HepG2 (cell line): ENCODE measurements around the gene FBXO48. TPM values are rescaled to one million over a fixed set of nuclear protein-coding genes. Genes with fewer than 3 reads are reported as not detected.

Experiments
- ATAC-seq: fragments of 200-7000 bp; cut with Tn5 transposase; 3 replicates; pipeline ENCODE4 v1.9.1; 2020; ENCODE audit warnings: mild to moderate bottlenecking, moderate library complexity
- BruUV-seq: library from RNA; stranded (reverse); fragments of 400-500 nt; replicated peaks from 2 replicates; lab custom pipeline; 2021; lab: Mats Ljungman, UMichigan
- CTCF ChIA-PET: fragments of 300-600 bp; formaldehyde crosslinking; extraction: SDS; loops from one replicate; lab custom pipeline; 2021; ENCODE audit warnings: low total read pairs, inconsistent platforms, low intra/inter-chr PET ratio; lab: Yijun Ruan, JAX
- POLR2A ChIA-PET: fragments of 350-600 bp; sonication (Branson Sonifier 250); formaldehyde crosslinking; loops from one replicate; lab custom pipeline; 2020; ENCODE audit warnings: antibody characterized with exemption, inconsistent platforms; lab: Yijun Ruan, JAX
- DNase-seq: peaks from one replicate; pipeline ENCODE4 v3.0.0-alpha.2; 2015; ENCODE audit warnings: low spot score
- FAIRE-seq: peaks from 3 replicates; lab custom pipeline; 2011; peaks lifted over from hg19 to GRCh38; lab: Jason Lieb, UNC
- H2AFZ ChIP-seq: one replicate; pipeline ENCODE4 v1.6.1; 2011; ENCODE audit warnings: low read length, inconsistent platforms
- H3K27ac ChIP-seq: fragments of 300-600 bp; 3 replicates; pipeline ENCODE4 v1.8.0; 2011; ENCODE audit warnings: mixed run types, mild to moderate bottlenecking, mixed read lengths, low read length, inconsistent platforms; ENCODE audit not compliant: insufficient read depth; ENCODE audit errors: extremely low read length
- H3K27me3 ChIP-seq, 2 experiments: fragments of 200-600 bp in 1 of 2; 2 replicates in 1 of 2; 3 replicates in 1 of 2; pipeline versions ENCODE4 v1.6.0 to v1.8.0; 2011; ENCODE audit warnings: low read length in 2 of 2, mild to moderate bottlenecking in 2 of 2, moderate library complexity in 2 of 2, inconsistent platforms in 1 of 2; ENCODE audit not compliant: insufficient read depth in 2 of 2, control insufficient read depth in 1 of 2
- H3K36me3 ChIP-seq, 2 experiments: fragments of 200-600 bp in 1 of 2; replicated peaks in 1 of 2; 2 replicates in 1 of 2; 3 replicates in 1 of 2; pipeline versions ENCODE4 v1.5.1 to v1.8.0; 2011; ENCODE audit warnings: low read length in 2 of 2, inconsistent platforms in 1 of 2; ENCODE audit not compliant: insufficient read depth in 2 of 2, control insufficient read depth in 1 of 2
- H3K4me1 ChIP-seq: 2 replicates; pipeline ENCODE4 v1.5.1; 2012; ENCODE audit warnings: low read length, inconsistent platforms; ENCODE audit not compliant: insufficient read depth
- H3K4me2 ChIP-seq: 2 replicates; pipeline ENCODE4 v1.6.0; 2011; ENCODE audit warnings: low read depth, low read length, inconsistent platforms
- H3K4me3 ChIP-seq, 3 experiments: fragments of 200-600 bp in 1 of 3; sonication (generic), shearing (Covaris generic) in 1 of 3; replicated peaks in 1 of 3; 2 replicates each; pipeline ENCODE4 v1.5.1; 2011 to 2016; ENCODE audit warnings: low read length in 3 of 3, inconsistent platforms in 2 of 3, low read depth in 2 of 3, mild to moderate bottlenecking in 2 of 3, control low read depth in 1 of 3, mixed read lengths in 1 of 3; ENCODE audit not compliant: insufficient read depth in 1 of 3
- H3K79me2 ChIP-seq: one replicate; pipeline ENCODE4 v1.6.1; 2011; ENCODE audit warnings: low read length, inconsistent platforms; ENCODE audit not compliant: insufficient read depth
- H3K9ac ChIP-seq: 2 replicates; pipeline ENCODE4 v1.6.0; 2011; ENCODE audit warnings: mild to moderate bottlenecking, low read depth, low read length, inconsistent platforms; ENCODE audit not compliant: insufficient read depth
- H3K9me3 ChIP-seq: 2 replicates; pipeline ENCODE4 v1.5.1; 2012; ENCODE audit warnings: mild to moderate bottlenecking, low read length
- H4K20me1 ChIP-seq: 2 replicates; pipeline ENCODE4 v1.6.0; 2011; ENCODE audit warnings: inconsistent platforms, mild to moderate bottlenecking, low read length, moderate library complexity; ENCODE audit not compliant: insufficient read depth
- CBX2 ChIP-seq, 2 experiments: fragments of 200-600 bp in 1 of 2; sonication (generic); formaldehyde crosslinking in 1 of 2; IDR thresholded peaks; 2 replicates each; pipeline versions ENCODE4 v1.7.0 to v1.8.1; 2018 to 2022; ENCODE audit warnings: low read depth in 2 of 2, low read length in 1 of 2, mild to moderate bottlenecking in 1 of 2, missing genetic modification reagents in 1 of 2
- DNMT3B ChIP-seq: conservative IDR thresholded peaks from 2 replicates; pipeline ENCODE4 v1.6.1; 2016; ENCODE audit warnings: missing biosample characterization, control low read depth
- ZIK1 ChIP-seq: sonication (generic); formaldehyde crosslinking; IDR thresholded peaks from 2 replicates; pipeline ENCODE4 v1.5.0; 2020; ENCODE audit warnings: mild to moderate bottlenecking, low read depth, missing genetic modification reagents, borderline replicate concordance
- ZNF101 ChIP-seq: sonication (generic); formaldehyde crosslinking; IDR thresholded peaks from 2 replicates; pipeline ENCODE4 v1.4.0; 2020; ENCODE audit warnings: mild to moderate bottlenecking, low read depth, missing genetic modification reagents, borderline replicate concordance
- ZNF230 ChIP-seq: sonication (generic); formaldehyde crosslinking; IDR thresholded peaks from 2 replicates; pipeline ENCODE4 v1.4.0; 2020; ENCODE audit warnings: mild to moderate bottlenecking, missing genetic modification reagents
- ZNF282 ChIP-seq: fragments of 450-650 bp; IDR thresholded peaks from 2 replicates; pipeline ENCODE4 v1.6.1; 2018; ENCODE audit not compliant: partially characterized antibody
- ZNF780A ChIP-seq: sonication (generic); formaldehyde crosslinking; IDR thresholded peaks from 2 replicates; pipeline ENCODE4 v1.8.0; 2022; ENCODE audit warnings: mild to moderate bottlenecking, missing genetic modification reagents, moderate library complexity
- WGBS: methylation state at CpG from one replicate; pipeline ENCODE4 v1.1.6; 2017; ENCODE audit warnings: low lambda C conversion rate; 5-methylcytosine and 5-hydroxymethylcytosine counted together
- in situ Hi-C: cut with HindIII; loops from 2 replicates; pipeline ENCODE4 v1.10.0; 2017; ENCODE audit warnings: low pct_unique_long_range_greater_than_20kb; ENCODE audit not compliant: extremely low pct_ligation_motif_present
- intact Hi-C: fragments of 100-400 bp; cut with micrococcal nuclease; formaldehyde crosslinking; loops from one replicate; pipeline ENCODE4 v1.10.0; 2022; ENCODE audit not compliant: unreplicated experiment
- polyA plus RNA-seq, 8 experiments: library from polyadenylated mRNA; depleted of rRNA in 3 of 8; stranded (reverse) in 7 of 8; unstranded in 1 of 8; fragments of >200 nt; fragmentation: Illumina TruSeq in 4 of 8; extraction: Trizol in 4 of 8; gene quantifications; 2 replicates each; pipeline versions ENCODE4 v1.2.1 to v1.2.3, GENCODE V29; 2011 to 2016; ENCODE audit warnings: low read depth in 4 of 8, missing spikeins in 1 of 8, mixed read lengths in 1 of 8; ENCODE audit not compliant: insufficient read depth in 1 of 8
- total RNA-seq, 5 experiments: library from RNA; depleted of rRNA; stranded (reverse); fragments of >200 nt; fragmentation: Illumina TruSeq; extraction: Trizol; gene quantifications; 2 replicates each; pipeline ENCODE4 v1.2.3, GENCODE V29; 2016; ENCODE audit warnings: low read depth in 1 of 5
- TF ChIP-seq, protein P1 (sequence below): sonication (generic); formaldehyde crosslinking; IDR thresholded peaks from 2 replicates; pipeline ENCODE4 v1.4.0; 2020; ENCODE audit warnings: missing genetic modification reagents, borderline replicate concordance
- TF ChIP-seq, protein P2 (sequence below): sonication (generic); formaldehyde crosslinking; IDR thresholded peaks from 2 replicates; pipeline ENCODE4 v1.9.0; 2021; ENCODE audit warnings: missing genetic modification reagents, borderline replicate concordance

Gene FBXO48
- total and polyA plus RNA-seq, 2 of the 13 experiments (the other 11 are each of a cell fraction or from before 2014, with no cell fraction given), result 0.42 to 1.1 TPM

DNA sequence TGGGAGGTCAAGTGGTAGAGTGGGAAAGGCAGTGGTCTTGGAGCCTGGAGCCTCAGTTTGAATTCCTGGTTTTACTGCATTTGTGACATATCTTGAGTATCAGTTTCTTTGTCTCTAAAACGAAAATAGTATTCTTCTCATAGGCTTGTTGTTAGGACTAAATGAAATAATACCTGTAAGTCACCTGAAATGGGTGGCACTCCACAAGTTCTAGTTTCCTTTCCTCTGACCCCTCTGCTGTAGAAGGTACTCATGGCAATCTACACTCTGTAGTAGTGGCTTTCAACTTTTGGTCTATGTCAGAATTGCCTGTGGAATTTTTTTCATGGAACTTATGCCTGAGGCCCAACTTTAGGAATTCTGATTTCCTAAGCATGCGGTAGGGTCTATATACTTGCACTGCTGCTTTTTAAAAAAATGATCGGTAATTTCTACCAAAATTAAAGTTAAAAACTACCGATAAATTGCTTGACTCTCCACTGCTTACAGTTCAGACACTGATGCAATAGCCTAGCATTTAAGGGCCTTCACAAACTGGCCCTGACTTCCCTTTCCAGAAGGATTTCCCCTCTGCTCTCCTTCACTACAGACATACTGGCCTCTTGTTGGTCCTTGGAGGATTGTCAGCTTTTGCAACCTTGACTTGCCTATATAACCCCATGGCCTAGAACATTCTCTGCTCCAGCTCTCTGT, 54.8 kb downstream of the FBXO48 start:
- 17% methylated on average over 4 of the region's 4 CpGs for WGBS
- ATAC-seq (no peak), FAIRE-seq (no peak), DNase-seq (no peak)
- Histone ChIP-seq H3K79me2 (no peaks in the 10 kb centered on the region), H3K27me3 (peaks cover 0 to 11% of the 10 kb centered on the region in 2 experiments; a peak in 1 of 5 replicates), H3K27ac (no peak overlapping the region), H3K9ac (no peak overlapping the region), H3K4me3 (no peak overlapping the region), H3K36me3 (no peaks in the 10 kb centered on the region), H3K9me3 (no peaks in the 10 kb centered on the region), H3K4me2 (no peak overlapping the region), H3K4me1 (no peaks in the 10 kb centered on the region), H4K20me1 (no peaks in the 10 kb centered on the region), H2AFZ (no peak overlapping the region)
- TF ChIP-seq DNMT3B (CRISPR knock-in tag), result no peak
- in situ Hi-C loops (no loop called here), intact Hi-C loops (no loop called here)
- CTCF ChIA-PET, result no interaction called here
- BruUV-seq, result no TSS peak
- POLR2A ChIA-PET, result no interaction called here

DNA sequence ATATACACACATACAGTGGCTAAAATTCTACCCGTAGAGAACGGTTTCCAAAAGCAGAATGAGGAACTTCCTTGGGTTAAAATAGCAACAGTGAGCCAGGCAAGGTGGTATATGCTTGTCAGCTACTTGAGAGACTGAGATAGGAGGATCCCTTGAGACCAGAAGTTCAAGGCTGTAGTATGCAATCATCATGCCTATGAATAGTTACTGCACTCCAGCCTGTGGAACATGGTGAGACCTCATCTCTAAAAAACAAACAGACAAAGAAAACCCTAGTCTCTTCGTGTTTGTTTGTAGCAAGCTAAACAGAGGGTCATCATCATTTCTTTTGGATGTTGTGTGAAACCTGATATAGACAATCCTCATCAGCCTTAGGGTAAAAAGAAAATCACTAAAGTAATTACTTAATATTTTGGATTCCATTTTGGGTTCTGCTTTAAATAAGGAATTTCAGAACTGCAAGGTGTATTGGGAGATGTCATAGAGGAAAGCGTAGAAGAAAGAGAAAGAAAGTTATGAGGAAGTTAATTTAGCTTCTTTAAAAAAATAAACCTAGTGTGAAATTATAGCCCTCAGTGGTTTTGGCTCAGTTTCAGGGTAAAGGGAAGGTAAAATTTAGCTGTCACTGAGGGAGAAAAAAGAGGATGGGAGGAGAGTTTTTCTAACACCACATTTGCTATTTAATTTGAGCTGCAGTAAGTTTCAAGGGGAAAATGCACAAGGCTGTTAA, 55.5 kb downstream of the FBXO48 start:
- in situ Hi-C loops, result no loop called here
- no peaks in the 10 kb centered on the region for H4K20me1 ChIP-seq
- 17% methylated on average over 4 of the region's 4 CpGs for WGBS
- DNase-seq (no peak), FAIRE-seq (no peak), ATAC-seq (no peak)
- no peak overlapping the region for H3K27ac ChIP-seq
- no TSS peak for BruUV-seq
- ChIA-PET CTCF (no interaction called here), POLR2A (no interaction called here)
- H3K36me3 ChIP-seq, result no peaks in the 10 kb centered on the region
- H3K4me2 ChIP-seq, result no peak overlapping the region
- H2AFZ ChIP-seq, result no peak overlapping the region
- H3K9ac ChIP-seq, result no peak overlapping the region
- no peaks in the 10 kb centered on the region for H3K79me2 ChIP-seq
- no peaks in the 10 kb centered on the region for H3K4me1 ChIP-seq
- H3K27me3 ChIP-seq, result peaks cover 0 to 7% of the 10 kb centered on the region in 2 experiments; a peak in 1 of 5 replicates
- no peak overlapping the region for H3K4me3 ChIP-seq
- intact Hi-C loops, result no loop called here
- H3K9me3 ChIP-seq, result no peaks in the 10 kb centered on the region
- TF ChIP-seq CBX2 (IDR thresholded peaks at IDR 0.05; ENCODE audit: low read depth, low read length) (no peak), CBX2 (CRISPR knock-in tag; IDR thresholded peaks at IDR 0.05; ENCODE audit: low read depth) (no peak), ZNF101 (no peak), ZNF282 (no peak), ZIK1 (no peak), ZNF230 (no peak), ZNF780A (no peak)
- TF ChIP-seq, protein P1, sequence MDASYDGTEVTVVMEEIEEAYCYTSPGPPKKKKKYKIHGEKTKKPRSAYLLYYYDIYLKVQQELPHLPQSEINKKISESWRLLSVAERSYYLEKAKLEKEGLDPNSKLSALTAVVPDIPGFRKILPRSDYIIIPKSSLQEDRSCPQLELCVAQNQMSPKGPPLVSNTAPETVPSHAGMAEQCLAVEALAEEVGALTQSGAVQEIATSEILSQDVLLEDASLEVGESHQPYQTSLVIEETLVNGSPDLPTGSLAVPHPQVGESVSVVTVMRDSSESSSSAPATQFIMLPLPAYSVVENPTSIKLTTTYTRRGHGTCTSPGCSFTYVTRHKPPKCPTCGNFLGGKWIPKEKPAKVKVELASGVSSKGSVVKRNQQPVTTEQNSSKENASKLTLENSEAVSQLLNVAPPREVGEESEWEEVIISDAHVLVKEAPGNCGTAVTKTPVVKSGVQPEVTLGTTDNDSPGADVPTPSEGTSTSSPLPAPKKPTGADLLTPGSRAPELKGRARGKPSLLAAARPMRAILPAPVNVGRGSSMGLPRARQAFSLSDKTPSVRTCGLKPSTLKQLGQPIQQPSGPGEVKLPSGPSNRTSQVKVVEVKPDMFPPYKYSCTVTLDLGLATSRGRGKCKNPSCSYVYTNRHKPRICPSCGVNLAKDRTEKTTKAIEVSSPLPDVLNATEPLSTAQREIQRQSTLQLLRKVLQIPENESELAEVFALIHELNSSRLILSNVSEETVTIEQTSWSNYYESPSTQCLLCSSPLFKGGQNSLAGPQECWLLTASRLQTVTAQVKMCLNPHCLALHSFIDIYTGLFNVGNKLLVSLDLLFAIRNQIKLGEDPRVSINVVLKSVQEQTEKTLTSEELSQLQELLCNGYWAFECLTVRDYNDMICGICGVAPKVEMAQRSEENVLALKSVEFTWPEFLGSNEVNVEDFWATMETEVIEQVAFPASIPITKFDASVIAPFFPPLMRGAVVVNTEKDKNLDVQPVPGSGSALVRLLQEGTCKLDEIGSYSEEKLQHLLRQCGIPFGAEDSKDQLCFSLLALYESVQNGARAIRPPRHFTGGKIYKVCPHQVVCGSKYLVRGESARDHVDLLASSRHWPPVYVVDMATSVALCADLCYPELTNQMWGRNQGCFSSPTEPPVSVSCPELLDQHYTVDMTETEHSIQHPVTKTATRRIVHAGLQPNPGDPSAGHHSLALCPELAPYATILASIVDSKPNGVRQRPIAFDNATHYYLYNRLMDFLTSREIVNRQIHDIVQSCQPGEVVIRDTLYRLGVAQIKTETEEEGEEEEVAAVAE (CRISPR knock-in tag), result no peak
- TF ChIP-seq, protein P2, sequence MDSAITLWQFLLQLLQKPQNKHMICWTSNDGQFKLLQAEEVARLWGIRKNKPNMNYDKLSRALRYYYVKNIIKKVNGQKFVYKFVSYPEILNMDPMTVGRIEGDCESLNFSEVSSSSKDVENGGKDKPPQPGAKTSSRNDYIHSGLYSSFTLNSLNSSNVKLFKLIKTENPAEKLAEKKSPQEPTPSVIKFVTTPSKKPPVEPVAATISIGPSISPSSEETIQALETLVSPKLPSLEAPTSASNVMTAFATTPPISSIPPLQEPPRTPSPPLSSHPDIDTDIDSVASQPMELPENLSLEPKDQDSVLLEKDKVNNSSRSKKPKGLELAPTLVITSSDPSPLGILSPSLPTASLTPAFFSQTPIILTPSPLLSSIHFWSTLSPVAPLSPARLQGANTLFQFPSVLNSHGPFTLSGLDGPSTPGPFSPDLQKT (CRISPR knock-in tag), result no peak
